Testis (tissue), 5 donors: Measurements from ENCODE around the gene ALDH3B2. TPM values are rescaled to one million over a fixed set of nuclear protein-coding genes. Genes with fewer than 3 reads are reported as not detected.
"Not testable (repeated sequence)": the region's sequence is repeated elsewhere in the genome, so short reads cannot be mapped to it uniquely, and the experiment has no call there.

Source experiments
- DNase-seq: peaks from one replicate; pipeline ENCODE4 v3.0.0-alpha.2; 2019
- H3K27ac ChIP-seq, 2 donors: fragments of 200-600 bp; sonication (generic); one replicate each; pipeline ENCODE4 v1.5.1; 2019
- H3K27me3 ChIP-seq: fragments of 200-600 bp; sonication (generic); one replicate; pipeline ENCODE4 v1.5.1; 2019
- H3K36me3 ChIP-seq: fragments of 200-600 bp; sonication (generic); one replicate; pipeline ENCODE4 v1.5.1; 2017; ENCODE audit warnings: low read depth; ENCODE audit errors: missing control alignments
- H3K4me1 ChIP-seq: fragments of 200-600 bp; sonication (generic); one replicate; pipeline ENCODE4 v1.5.1; 2019
- H3K4me3 ChIP-seq, 2 donors: fragments of 200-600 bp; sonication (generic); one replicate each; pipeline ENCODE4 v1.5.1; 2017 to 2019
- H3K9me3 ChIP-seq: fragments of 200-600 bp; sonication (generic); one replicate; pipeline ENCODE4 v1.5.1; 2017
- POLR2A ChIP-seq: fragments of 450-650 bp; IDR thresholded peaks from one replicate; pipeline ENCODE4 v1.6.1; 2017; ENCODE audit warnings: antibody characterized with exemption, mild to moderate bottlenecking, moderate library complexity
- WGBS, 2 donors: methylation state at CpG; one replicate each; pipeline ENCODE4 v1.1.5; 2018; 5-methylcytosine and 5-hydroxymethylcytosine counted together
- intact Hi-C: fragments of 100-400 bp; cut with DNase I; formaldehyde crosslinking; loops from one replicate; pipeline ENCODE4 v1.15.1; 2023; ENCODE audit warnings: low total_unique reads
- long read RNA-seq, 2 donors: transcript quantifications; one replicate each; lab custom pipeline, GENCODE V29; 2026
- polyA plus RNA-seq: library from polyadenylated mRNA; stranded (reverse); fragments of 350-450 nt; fragmentation: Illumina TruSeq; extraction: RNeasy Lipid Tissue Mini Kit (QIAGEN cat#74804); gene quantifications from one replicate; pipeline ENCODE4 v1.2.3, GENCODE V29; 2014; ENCODE audit warnings: low read depth, low replicate concordance; ENCODE audit not compliant: insufficient read depth
- total RNA-seq, 2 donors: library from RNA; depleted of rRNA; stranded (reverse); fragments of >200 nt; gene quantifications; one replicate each; pipeline ENCODE4 v1.2.3, GENCODE V29; 2016
- TF ChIP-seq, protein P1 (sequence below), 3 experiments: fragments of 450-650 bp in 2 of 3; fragments of 200-600 bp in 1 of 3; sonication (generic) in 1 of 3; IDR thresholded peaks; one replicate each; pipeline ENCODE4 v1.5.1; 2016 to 2019; ENCODE audit warnings: antibody characterized with exemption in 3 of 3, mild to moderate bottlenecking in 2 of 3, moderate library complexity in 1 of 3

Gene ALDH3B2, protein sequence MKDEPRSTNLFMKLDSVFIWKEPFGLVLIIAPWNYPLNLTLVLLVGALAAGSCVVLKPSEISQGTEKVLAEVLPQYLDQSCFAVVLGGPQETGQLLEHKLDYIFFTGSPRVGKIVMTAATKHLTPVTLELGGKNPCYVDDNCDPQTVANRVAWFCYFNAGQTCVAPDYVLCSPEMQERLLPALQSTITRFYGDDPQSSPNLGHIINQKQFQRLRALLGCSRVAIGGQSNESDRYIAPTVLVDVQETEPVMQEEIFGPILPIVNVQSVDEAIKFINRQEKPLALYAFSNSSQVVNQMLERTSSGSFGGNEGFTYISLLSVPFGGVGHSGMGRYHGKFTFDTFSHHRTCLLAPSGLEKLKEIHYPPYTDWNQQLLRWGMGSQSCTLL
- total RNA-seq (under 1 TPM in 1 of 2 donors, not detected in 1; 0.19 TPM), polyA plus RNA-seq (not detected)
- long read RNA-seq, donor 1 = 0 reads
- long read RNA-seq, donor 2 = 0 reads

DNA sequence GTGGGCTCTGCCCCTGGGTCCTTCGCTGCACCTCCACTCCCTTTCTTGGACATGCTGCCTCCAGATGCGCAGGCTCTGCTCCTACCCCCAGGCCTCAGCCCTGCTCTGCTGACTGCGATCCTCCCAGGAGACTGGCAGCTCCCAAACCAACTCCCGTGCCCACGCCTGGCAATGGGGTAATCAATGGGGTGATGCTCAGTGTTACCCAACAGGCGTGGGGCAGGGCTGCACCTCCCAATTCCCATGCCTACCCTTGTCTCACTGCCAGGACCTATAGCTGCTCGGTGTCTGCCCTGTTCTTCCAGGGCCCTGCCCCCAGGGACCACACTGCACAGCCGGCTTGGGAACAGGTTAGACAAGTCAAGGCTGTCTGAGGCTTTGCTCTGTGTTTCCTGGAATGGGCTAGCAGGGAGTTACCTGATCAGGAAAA lies at the start of gene ALDH3B2:
TSS of gene ALDH3B2 (minus strand) at position 182 of the 430 bp plus-strand sequence. CDS start 7,688 bp downstream, outside the sequence.
- H3K4me1 ChIP-seq = no peaks in the 10 kb centered on the region
- WGBS, 2 donors = 51 to 76% methylated on average over 3 to 8 of the region's 8 CpGs
- intact Hi-C loops = no loop called here
- H3K36me3 ChIP-seq = no peaks in the 10 kb centered on the region
- no peak for DNase-seq
- TF ChIP-seq, protein P1, sequence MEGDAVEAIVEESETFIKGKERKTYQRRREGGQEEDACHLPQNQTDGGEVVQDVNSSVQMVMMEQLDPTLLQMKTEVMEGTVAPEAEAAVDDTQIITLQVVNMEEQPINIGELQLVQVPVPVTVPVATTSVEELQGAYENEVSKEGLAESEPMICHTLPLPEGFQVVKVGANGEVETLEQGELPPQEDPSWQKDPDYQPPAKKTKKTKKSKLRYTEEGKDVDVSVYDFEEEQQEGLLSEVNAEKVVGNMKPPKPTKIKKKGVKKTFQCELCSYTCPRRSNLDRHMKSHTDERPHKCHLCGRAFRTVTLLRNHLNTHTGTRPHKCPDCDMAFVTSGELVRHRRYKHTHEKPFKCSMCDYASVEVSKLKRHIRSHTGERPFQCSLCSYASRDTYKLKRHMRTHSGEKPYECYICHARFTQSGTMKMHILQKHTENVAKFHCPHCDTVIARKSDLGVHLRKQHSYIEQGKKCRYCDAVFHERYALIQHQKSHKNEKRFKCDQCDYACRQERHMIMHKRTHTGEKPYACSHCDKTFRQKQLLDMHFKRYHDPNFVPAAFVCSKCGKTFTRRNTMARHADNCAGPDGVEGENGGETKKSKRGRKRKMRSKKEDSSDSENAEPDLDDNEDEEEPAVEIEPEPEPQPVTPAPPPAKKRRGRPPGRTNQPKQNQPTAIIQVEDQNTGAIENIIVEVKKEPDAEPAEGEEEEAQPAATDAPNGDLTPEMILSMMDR (IDR thresholded peaks at IDR 0.05) = no peak
- TF ChIP-seq POLR2A = no peak
- no peak within 1 kb of the TSS for H3K4me3 ChIP-seq
- no peak within 1 kb of the TSS for H3K27ac ChIP-seq
- H3K27me3 ChIP-seq = no peaks in the 10 kb centered on the region
- no peaks in the 10 kb centered on the region for H3K9me3 ChIP-seq

- H3K27me3 ChIP-seq, H3K9me3 ChIP-seq, H3K36me3 ChIP-seq, intact Hi-C loops, H3K27ac ChIP-seq, H3K4me3 ChIP-seq, DNase-seq, H3K4me1 ChIP-seq: not testable (repeated sequence)
- 73 to 85% methylated on average over 9 of the region's 9 CpGs for WGBS, 2 donors
Measured at GRCh38 chr11:67723036-67723435, 48.6 kb upstream of the ALDH3B2 start.

DNA sequence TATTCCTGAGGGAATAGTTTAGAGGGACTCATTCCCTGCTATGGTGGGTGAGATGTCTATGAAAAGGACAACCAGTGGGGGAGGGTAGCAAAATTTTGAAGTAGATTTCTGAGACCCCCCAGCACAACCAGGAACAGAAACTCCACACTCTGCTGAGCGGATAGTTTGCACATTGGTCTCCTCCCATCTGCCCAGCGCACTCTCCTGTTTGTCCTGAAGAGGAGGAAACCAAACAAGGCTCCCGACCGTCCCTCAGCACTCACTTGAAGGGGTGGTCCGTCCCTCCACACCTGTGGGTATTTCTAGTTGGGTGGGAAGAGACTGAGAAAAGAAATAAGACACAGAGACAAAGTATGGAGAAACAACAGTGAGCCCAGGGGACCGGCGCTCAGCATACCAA lies 41.8 kb upstream of the ALDH3B2 start:
- DNase-seq, H3K4me1 ChIP-seq, H3K9me3 ChIP-seq, H3K36me3 ChIP-seq, H3K27ac ChIP-seq, H3K4me3 ChIP-seq, H3K27me3 ChIP-seq, intact Hi-C loops: not testable (repeated sequence)
- 61 to 62% methylated on average over 7 of the region's 7 CpGs for WGBS, 2 donors

- H3K4me1 ChIP-seq, H3K9me3 ChIP-seq, H3K27ac ChIP-seq, H3K4me3 ChIP-seq, H3K36me3 ChIP-seq, H3K27me3 ChIP-seq, DNase-seq, intact Hi-C loops: not testable (repeated sequence)
- 80 to 90% methylated on average over 1 to 2 of the region's 17 CpGs for WGBS, 2 donors
Measured at GRCh38 chr11:67715801-67716200, 41.4 kb upstream of the ALDH3B2 start.

GRCh38 chr11:67713892-67714509 lies 39.6 kb upstream of the ALDH3B2 start:
- H3K27me3 ChIP-seq, H3K4me3 ChIP-seq, H3K36me3 ChIP-seq, H3K4me1 ChIP-seq, intact Hi-C loops, H3K9me3 ChIP-seq, H3K27ac ChIP-seq: not testable (repeated sequence)
- TF ChIP-seq, protein P1 (IDR thresholded peaks at IDR 0.05) = peak in 1 of 3 experiments; percentile 23
- WGBS, 2 donors = 19 to 29% methylated on average over 1 to 9 of the region's 14 CpGs
- peak; percentile 55 for DNase-seq

GRCh38 chr11:67711676-67712075 lies 37.3 kb upstream of the ALDH3B2 start:
- H3K9me3 ChIP-seq, intact Hi-C loops, H3K4me1 ChIP-seq, H3K27me3 ChIP-seq, H3K27ac ChIP-seq, H3K36me3 ChIP-seq, DNase-seq: not testable (repeated sequence)
- 6% methylated on average over 25 of the region's 46 CpGs; no CpG with 5 or more reads in 1 of the 2 donors for WGBS, 2 donors
- peak overlapping the region in 1 of 2 donors; percentile 36 for H3K4me3 ChIP-seq

DNA sequence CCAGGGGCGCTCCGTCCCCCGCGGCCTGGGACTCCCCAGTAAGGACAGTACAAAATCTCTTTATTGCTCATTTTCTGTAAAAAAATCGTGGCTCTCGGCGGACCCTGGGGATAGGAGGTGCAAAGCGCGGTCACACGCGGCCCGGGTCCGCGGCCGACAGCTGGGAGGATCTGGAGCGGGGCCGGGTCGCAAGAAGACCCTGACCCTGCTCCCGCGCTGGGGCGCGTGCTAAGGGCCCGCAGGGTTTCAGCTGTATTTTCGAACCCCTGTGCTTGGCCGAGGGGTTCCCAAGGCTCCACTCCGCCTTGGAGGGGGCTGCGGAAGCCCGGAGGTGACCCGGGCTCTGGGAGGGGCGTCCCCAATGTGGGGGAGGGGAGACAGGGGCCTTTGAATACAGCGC lies 36.8 kb upstream of the ALDH3B2 start:
- H3K9me3 ChIP-seq, H3K36me3 ChIP-seq, intact Hi-C loops, H3K27ac ChIP-seq, DNase-seq, H3K27me3 ChIP-seq, H3K4me1 ChIP-seq: not testable (repeated sequence)
- H3K4me3 ChIP-seq = peak overlapping the region in 1 of 2 donors; percentile 36
- 0% methylated on average over 1 of the region's 31 CpGs for WGBS, 2 donors

GRCh38 chr11:67709806-67710205 lies 35.4 kb upstream of the ALDH3B2 start:
- H3K27ac ChIP-seq, H3K4me1 ChIP-seq, DNase-seq, H3K4me3 ChIP-seq, H3K36me3 ChIP-seq, H3K9me3 ChIP-seq, intact Hi-C loops, H3K27me3 ChIP-seq: not testable (repeated sequence)
- WGBS, 2 donors = 81 to 100% methylated on average over 3 to 10 of the region's 11 CpGs
